GM21390 (cell line): Measurements from ENCODE around the gene MATN1.
"Not testable (repeated sequence)": the region's sequence is repeated elsewhere in the genome, so short reads cannot be mapped to it uniquely, and the experiment has no call there.

Experiments
- ATAC-seq: cut with Tn5 transposase; IDR thresholded peaks from one replicate; pipeline ENCODE4 v1.9.1; 2021; ENCODE audit not compliant: unreplicated experiment

MATN1 gene

GRCh38 chr1:30700528-30701257 is 22.7 kb downstream of the MATN1 start:
- no peak for ATAC-seq

DNA sequence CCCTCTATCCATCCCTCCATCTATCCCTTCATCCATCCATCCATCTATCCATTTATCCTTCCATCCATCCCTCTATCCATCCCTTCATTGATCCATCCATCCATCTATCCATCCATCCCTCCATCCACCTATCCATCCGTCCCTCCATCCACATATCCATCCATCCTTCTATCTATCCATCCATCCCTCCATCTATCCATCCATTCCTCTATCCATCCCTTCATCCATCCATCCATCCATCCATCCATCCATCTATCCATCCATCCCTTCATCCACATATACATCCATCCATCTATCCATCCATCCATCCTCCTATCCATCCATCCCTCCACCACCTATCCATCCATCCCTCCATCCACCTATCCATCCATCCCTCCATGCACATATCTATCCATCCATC is 23.6 kb downstream of the MATN1 start:
- no peak for ATAC-seq

- ATAC-seq = no peak
These were observed 24.9 kb downstream of the MATN1 start for GRCh38 chr1:30698401-30698981.

DNA sequence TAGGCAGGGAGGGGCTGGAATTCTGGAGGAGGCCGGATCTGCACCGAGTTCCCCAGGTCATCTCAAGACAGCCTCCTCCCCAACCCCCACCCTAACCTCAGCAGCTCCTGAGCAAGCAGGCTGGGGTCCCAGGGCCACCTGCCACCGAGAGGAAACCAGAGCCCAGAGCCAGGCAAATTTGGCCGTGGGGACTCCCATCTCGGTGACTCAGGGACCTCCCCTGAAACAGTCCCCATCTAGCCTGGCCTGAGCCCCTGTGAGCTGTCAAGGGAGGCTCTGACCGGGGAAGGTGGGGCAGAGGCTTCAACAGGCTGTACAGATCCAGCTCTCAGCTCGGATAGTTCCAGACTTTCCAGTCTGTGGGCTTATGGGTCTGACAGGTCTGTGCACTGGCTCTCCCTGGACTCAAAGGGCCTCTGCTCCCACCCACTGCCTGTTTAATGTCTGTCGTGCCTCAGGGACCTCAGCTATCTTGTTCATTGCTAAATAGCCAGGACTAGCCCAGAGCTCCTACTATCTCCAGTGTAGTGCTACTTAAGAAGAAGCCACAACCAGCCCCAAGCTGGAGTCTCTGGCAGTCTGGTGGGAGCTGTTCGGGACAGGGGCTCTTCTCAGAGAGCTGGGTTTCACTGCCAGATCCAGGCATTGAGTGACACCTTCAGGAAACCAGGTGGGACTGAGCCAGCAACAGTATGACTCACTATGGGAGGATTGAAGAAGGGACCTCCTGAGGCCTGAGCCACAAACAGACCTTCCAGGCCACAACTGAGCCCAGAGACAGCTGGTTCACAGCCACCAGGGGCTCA is 25.6 kb downstream of the MATN1 start:
- no peak for ATAC-seq

- no peak for ATAC-seq
These were observed 26.6 kb downstream of the MATN1 start for GRCh38 chr1:30696831-30697230.

DNA sequence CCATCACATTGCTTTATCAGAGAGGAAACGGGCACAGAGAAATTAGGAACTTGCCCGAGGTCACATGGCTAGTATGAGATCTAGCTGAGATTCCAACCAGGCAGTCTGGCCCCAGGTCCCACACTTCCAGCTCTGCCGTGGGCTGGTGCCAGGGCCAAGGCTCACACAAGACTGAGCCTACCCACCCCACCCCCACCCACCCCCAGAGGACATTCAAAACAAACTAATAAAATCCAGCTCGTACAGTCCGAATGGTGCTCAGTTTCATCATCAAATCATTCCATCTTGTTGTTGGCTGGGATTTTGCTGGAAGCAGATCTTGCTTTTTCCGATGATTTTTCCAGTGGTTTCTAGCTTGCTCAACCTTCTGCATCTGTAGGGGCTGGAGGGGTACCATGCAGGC is 27.9 kb downstream of the MATN1 start:
- ATAC-seq = no peak

DNA sequence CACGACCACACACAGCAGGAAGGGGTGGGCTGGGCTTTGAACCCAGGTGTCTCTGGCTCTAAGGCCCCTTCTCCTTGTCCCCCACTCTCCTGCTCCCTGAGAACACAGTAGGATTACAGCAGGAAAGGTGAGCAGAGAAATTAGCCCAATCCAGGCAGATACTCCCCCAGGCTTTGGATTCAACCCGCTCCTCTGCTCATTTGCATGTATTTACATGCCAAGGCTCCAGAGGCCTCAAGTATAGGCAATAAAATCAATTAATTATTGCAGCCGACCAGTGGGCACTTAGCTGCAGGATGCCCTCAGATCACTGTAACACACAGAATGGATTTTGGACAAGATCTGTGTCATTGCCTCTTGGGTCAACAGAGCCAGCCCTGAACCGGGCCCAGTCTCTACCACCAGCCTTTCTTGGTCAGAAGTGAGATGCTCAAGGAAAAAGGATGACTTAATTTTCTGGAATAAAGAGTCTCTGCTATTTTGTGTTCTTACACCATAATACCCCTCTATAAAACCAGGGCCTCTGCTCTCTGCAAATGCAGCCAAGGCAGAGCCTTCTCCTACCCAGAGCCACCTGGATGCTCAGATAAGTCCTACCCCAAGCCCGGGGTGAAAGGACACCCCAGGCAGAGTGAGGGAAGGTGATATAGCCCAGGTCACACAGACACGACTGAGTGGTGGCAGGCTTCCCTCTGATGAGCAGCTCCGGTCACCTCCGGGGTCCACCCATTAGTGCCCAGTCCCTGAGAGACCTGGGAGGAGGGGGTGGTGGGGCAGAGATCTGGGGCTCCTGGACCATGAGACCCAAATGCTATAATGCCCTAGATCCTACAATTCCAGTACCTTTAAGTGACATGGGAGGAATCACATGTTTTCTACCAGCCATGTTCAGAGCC is 28.9 kb downstream of the MATN1 start:
- no peak for ATAC-seq

GRCh38 chr1:30693822-30694221 is 29.6 kb downstream of the MATN1 start:
- no peak for ATAC-seq

GRCh38 chr1:30693366-30693765 is 30.0 kb downstream of the MATN1 start:
- no peak for ATAC-seq

DNA sequence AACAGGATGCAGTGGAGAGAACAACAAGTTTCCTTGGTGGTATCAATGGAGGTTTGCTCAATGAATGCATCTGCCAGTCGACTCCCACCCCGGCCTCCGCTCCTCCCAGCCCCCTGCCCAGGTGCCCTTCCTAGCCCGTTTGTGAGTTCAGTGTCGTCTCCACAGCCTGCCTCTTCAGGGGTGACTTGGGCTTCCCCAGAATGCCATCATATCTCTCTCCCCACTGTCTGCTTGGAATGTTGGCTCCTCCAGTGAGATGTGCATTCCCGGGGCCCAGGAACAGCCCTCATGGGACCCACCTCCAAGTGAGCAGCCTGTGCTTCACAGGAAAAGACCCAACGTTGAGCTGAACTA is 30.5 kb downstream of the MATN1 start:
- no peak for ATAC-seq

DNA sequence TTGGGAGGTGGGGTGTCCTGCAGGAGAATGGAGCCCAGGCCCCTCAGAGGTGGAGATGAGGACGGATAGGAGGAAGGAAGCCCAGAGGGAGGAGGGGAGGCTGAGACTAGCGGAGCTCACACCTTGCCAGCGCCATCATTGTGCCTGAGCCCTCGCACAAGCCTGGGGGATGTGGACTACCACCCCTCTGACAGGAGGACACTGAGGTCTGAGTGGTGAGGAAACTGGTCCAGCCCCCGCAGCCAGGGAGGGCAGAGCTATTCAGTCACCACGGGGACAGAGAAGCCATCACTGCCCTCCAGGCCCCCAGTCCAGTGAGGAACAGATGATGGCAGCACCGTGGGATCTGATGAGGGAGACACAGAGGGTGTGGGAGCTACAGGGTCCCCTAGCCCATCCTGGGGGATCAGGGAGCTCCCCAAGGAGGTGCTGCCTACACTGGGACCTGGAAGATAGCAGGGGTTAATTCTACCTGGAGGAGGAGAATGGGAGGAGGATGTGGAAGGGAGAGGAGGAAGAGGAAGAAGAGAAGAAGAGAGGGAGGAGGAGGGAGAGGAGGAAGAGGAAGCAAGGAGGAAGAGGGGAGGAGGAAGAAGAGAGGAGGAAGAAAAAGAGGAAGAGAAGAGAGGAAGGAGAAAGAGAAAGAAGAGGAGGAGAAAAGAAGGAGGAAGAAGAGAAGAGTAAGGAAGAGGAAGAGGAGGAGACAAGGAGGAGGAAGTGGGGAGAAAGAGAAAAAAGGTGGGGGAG is 31.0 kb downstream of the MATN1 start:
- ATAC-seq = no peak

DNA sequence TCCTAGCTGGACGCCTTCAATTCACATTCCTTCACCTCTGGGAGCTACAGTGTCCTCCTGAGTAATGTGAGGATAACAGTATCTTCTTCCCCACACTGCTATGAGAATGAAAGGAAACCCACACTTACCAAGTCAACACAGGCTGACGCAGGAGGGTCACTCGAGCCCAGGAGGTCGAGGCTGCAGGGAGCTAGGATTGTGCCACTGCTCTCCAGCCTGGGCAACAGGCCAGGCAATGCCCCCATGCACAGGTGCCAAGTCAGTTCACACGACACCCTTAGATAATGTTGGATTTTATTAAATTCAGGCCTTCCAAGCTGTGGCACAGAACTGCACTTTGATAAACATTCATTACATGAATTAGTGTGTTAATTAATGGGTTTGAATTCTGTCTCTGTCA is 31.9 kb downstream of the MATN1 start:
- ATAC-seq = no peak

GRCh38 chr1:30689901-30690645 is 33.3 kb downstream of the MATN1 start:
- no peak for ATAC-seq

DNA sequence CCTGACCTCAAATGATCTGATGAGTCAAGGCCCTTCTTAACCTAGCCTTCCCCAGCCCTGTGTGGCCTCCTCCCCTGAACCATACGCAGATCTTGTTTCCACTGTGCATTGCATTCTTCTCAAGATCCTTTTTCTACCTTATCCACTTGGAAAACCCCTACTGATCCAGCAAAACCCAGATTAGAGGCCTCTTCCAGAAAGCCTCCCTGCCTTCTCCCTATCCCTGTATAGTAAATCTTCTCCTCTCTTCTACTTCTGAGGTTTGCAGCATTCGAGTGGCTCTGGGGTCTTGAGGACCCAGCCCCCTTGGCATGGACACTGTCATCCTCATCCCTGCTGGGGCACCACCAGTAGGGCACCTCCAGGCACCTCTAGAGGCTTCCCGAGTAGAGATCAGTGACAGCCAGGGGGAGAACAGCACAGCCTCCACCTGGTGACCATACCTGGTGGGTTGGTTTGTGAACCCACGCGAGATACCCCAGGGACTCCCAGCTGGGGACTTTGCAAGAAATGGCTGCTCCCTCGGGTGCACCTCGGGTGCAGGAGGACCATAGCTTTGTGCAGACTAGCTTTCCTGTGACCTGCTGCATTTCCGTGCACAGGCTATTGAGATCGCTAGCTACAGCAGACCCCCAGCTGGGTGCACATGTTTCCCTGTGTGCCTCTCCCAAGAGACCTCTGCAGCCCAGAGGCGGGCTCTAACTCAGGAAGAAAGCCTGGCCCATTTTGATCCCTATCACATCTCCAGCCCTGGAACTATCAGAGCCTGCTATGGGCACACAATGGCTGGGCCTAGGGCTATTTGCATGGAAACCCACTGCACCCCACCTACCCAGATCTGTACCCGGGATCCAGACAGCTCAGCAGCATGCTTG is 34.2 kb downstream of the MATN1 start:
- no peak for ATAC-seq

DNA sequence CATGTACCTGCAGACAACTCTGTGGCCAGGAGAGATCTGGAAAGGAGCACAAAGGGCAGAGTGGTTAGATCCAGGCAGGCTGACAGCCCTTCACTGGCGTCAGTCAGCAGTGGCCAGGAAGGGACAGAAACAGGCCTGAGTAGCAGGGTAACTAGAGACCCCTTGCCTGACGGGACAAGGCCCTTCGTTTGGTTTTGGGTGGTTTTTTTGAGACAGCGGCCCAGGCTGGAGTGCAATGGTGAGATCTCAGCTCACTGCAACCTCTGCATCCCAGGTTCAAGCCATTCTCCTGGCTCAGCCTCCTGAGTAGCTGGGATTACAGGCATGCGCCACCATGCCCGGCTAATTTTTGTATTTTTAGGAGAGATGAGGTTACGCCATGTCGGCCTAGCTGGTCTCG is 34.9 kb downstream of the MATN1 start:
- not testable (repeated sequence) for ATAC-seq

GRCh38 chr1:30687886-30688285 is 35.5 kb downstream of the MATN1 start:
- ATAC-seq = no peak

GRCh38 chr1:30686236-30686935 is 37.0 kb downstream of the MATN1 start:
- ATAC-seq = no peak

DNA sequence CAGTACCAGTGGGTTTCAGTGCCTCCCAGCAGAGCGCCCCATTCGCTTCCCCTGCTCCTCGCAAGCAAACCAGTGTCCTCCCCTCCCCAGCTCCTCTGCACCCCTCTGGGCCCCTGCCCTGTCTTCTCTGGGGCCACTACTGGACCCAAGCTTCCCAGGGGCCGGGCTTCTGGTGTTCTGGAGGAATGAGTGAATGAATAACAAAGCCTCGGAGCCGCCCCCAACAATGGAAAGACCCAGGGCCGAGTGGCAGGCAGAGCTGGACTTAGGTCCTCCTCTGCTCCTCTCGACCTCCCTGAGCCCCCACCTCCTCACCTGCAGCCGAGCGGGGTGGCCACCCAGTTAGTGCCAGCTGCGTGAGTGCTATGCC is 37.6 kb downstream of the MATN1 start:
- ATAC-seq = no peak
